Astrocyte of the cerebellum (primary cell): ENCODE data around the gene FRMD1.
"Not testable (repeated sequence)": the region's sequence is repeated elsewhere in the genome, so short reads cannot be mapped to it uniquely, and the experiment has no call there.

Experiments
- DNase-seq: peaks from one replicate; pipeline ENCODE4 v3.0.0-alpha.2; 2011; ENCODE audit warnings: low read depth
- H3K4me3 ChIP-seq: 2 replicates; pipeline ENCODE4 v1.5.1; 2011; ENCODE audit warnings: mild to moderate bottlenecking, low read depth, low read length, moderate library complexity
- CTCF ChIP-seq: IDR thresholded peaks from 2 replicates; pipeline ENCODE4 v1.5.1; 2012; ENCODE audit warnings: low read length, low read depth, moderate library complexity, mild to moderate bottlenecking; ENCODE audit errors: missing control alignments
- in situ Hi-C: cut with HindIII; loops from 2 replicates; pipeline ENCODE4 v1.10.0; 2017; ENCODE audit warnings: low sequenced_read_pairs

Gene FRMD1

GRCh38 chr6:168081858-168082546 lies 3.0 kb upstream of the FRMD1 start:
- in situ Hi-C loops: no loop called here
- TF ChIP-seq CTCF: no peak
- DNase-seq: no peak

GRCh38 chr6:168080393-168081077 lies 1.5 kb upstream of the FRMD1 start:
- in situ Hi-C loops: no loop called here
- no peak overlapping the region for H3K4me3 ChIP-seq
- no peak for TF ChIP-seq CTCF
- DNase-seq: no peak

More at GRCh38 chr6:168081858-168082546, 3.0 kb upstream of the FRMD1 start:
- no peak overlapping the region for H3K4me3 ChIP-seq

GRCh38 chr6:168078175-168078942 lies 653 bp downstream of the FRMD1 start:
- no peak for DNase-seq
- no peak overlapping the region for H3K4me3 ChIP-seq
- in situ Hi-C loops: no loop called here
- TF ChIP-seq CTCF: no peak

- DNase-seq, H3K4me3 ChIP-seq, in situ Hi-C loops: not testable (repeated sequence)
Observed at GRCh38 chr6:168077401-168077800, 1.6 kb downstream of the FRMD1 start.

GRCh38 chr6:168075787-168076202 lies 3.2 kb downstream of the FRMD1 start:
- no peak for TF ChIP-seq CTCF
- no peak for DNase-seq
- no peak overlapping the region for H3K4me3 ChIP-seq
- in situ Hi-C loops: no loop called here

- in situ Hi-C loops: no loop called here
- DNase-seq: no peak
- no peak for TF ChIP-seq CTCF
- H3K4me3 ChIP-seq: no peak overlapping the region
Observed at GRCh38 chr6:168075216-168075615, 3.8 kb downstream of the FRMD1 start.
